ENCODE measurements around the gene ASPHD2.
"Not testable (repeated sequence)": the region's sequence is repeated elsewhere in the genome, so short reads cannot be mapped to it uniquely, and the experiment has no call there.

The ASPHD2 gene

GRCh38 chr22:26416670-26417276 lies 12.3 kb upstream of the ASPHD2 start:
- DNase-seq (ENCODE audit: low read depth), result peak; percentile 45

DNA sequence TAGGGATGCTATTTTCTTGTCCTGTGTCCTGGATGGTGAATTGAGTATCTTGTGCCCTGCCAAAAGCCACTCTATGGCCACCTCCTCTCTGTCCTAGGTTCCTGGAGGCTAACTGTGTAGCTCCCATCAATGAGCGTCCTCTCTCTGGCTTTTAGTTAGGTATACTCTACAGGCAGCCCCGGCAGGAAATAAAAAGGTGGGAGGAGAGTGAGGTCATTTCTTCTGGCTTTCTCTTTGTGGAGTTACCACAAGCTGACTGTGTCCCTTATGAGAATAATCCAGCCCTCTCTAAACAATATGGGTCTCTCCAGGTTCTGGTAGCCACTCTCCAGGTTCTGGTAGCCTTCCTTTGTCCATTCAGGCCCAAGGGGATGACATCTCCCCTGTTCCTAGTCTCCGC lies 11.7 kb upstream of the ASPHD2 start:
- no peak for DNase-seq (ENCODE audit: low read depth)

DNA sequence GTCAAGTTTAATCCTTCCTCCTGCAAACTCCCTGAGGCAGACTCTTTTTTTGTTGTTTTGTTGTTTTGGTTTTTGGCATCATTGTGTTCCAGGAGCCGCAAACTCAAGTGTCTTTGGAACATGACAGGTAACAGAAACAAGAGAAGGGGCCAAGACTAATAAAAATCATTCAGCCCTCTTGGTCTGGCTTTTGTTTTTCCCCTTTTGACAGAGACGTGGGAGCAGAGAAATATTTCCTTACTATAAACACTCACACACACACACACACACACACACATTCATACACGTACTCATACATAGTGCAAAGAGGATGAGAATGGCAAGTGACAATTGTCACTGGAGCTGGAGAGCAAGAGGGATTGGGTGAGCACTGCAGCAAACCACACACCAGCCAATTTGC lies 10.4 kb upstream of the ASPHD2 start:
- no peak for DNase-seq (ENCODE audit: low read depth)

- no peak for DNase-seq (ENCODE audit: low read depth)
Measured at GRCh38 chr22:26426924-26427323, 2.1 kb upstream of the ASPHD2 start.

GRCh38 chr22:26429458-26430286 lies 612 bp downstream of the ASPHD2 start:
- no peak for DNase-seq (ENCODE audit: low read depth)

DNA sequence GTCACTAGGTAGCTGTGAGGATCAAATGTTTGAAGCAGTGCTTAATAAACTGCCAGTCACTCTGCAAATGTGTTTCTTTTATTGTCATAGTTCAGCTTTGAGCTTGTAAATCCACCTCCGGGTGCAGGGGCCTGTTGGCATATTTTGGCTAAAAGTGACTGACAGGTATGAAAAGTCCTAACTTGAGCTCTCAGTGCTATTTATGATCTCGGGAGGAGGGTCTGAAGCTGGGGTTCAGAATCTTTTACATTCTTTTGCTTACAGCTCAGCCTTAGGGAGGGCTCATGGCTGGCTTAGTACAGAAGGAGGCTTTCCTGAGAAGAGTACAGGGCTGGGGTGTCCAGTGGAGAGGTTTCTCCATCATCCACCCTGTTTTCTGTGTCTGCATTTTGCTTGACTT lies 1.5 kb downstream of the ASPHD2 start:
- no peak for DNase-seq (ENCODE audit: low read depth)

DNA sequence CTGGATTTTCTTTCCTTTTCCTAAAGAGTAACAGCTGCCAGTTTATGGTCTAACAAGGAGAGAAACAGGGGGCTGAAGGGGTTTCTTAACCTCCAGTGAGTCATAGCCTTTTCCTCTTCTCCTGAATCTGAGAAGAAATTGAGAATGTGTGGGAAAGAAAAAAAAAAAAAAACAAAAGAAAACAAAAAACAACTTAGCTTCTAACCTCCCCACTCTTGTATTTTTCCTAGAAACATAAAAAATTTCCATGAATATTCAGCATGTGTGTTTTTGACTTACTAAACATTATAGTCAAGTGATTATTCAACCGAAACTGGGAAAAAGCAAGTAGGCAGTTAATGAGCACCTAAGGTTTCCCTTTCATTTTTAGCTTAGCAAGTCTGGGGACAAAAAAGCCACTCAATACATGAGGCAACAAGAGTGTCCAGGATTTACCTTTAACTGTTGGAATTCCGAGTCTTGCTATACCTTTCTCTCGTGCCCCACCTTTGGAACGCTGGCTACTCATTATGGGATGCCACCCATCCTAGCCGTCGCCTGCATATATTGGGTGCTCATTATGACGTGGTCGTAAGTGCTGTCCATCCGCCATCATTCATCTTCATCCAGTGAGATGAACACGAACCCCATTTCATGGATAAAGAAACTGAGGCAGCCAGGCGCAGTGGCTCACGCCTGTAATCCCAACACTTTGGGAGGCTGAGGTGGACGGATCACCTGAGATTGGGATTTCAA lies 2.4 kb downstream of the ASPHD2 start:
- no peak for DNase-seq (ENCODE audit: low read depth)

DNA sequence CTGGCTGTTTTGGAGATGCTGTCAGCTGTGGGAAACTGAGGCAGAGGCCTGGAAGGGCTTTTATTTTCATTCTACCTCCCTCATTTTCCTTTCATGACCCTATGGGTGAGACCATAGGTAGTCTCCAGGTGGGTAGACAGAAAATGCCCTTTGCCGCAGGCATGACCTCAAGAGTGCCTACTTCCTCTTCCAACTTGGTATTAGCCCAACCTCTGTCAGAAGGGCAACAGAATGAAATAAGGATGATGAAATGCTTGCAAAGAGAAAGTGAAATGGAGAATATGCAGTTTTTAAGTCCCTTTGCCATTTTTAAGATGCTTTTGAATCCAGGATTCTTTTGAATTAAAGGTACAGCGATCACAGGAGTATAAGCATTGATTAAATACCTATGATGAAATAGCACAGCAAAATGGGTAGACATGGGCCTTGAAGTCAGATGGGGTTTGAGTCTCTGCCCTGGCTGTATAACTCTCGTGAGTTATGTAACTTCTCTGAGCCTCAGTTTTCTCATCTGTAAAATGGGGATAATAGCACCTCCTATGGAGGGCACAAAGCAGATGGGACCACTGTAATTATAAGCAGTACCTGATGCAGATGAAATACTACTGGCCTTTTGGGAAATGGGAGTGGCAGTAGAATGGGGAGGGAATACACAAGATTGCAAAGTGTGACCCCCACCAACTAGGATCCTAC lies 3.7 kb downstream of the ASPHD2 start:
- DNase-seq (ENCODE audit: low read depth), result no peak

GRCh38 chr22:26433805-26434204 lies 4.7 kb downstream of the ASPHD2 start:
- no peak for DNase-seq (ENCODE audit: low read depth)

DNA sequence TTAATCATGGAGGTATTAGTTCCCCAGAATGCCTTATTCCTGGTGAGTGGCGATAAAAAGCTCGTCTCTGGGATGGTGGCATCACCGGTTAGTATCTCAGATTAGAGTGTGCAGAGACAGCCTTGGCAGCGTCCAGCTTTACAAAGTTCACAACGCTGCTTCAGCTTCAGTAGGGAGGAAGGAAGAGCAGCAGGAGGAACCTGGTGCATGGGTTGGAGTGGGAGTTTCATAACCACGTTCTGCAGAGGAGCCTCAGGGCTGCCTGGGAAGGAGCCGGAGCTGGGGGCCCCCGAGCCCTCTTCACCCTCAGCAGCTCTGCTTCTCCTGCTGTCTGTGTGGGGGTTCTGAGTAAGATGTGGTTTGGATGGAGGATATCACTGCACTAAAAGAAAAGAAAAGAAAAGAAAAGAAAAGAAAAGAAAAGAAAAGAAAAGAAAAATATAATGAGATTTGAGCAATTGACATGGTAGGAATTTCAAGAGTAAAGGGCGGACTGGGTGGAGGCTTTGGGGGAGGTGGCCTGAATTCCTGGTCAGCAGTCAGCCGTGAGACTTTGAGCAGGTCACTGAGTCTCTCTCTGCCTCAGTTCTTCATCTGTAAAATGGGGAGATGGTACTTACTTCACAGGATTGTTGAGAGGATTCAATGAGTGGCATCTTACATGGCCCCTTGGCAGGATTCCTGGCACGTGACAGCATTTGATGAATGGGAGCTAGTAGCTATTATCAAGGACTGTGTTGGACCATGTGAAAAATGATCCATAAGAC lies 6.5 kb downstream of the ASPHD2 start:
- DNase-seq (ENCODE audit: low read depth), result no peak

GRCh38 chr22:26436903-26437515 lies 7.9 kb downstream of the ASPHD2 start:
- no peak for DNase-seq (ENCODE audit: low read depth)

GRCh38 chr22:26437694-26438392 lies 8.8 kb downstream of the ASPHD2 start:
- DNase-seq (ENCODE audit: low read depth), result no peak

GRCh38 chr22:26438776-26439175 lies 9.7 kb downstream of the ASPHD2 start:
- not testable (repeated sequence) for DNase-seq (ENCODE audit: low read depth)

- no peak for DNase-seq (ENCODE audit: low read depth)
Measured at GRCh38 chr22:26439559-26439958, 10.5 kb downstream of the ASPHD2 start.

- DNase-seq (ENCODE audit: low read depth), result no peak
Measured at GRCh38 chr22:26442086-26442756, 13.2 kb downstream of the ASPHD2 start.

- DNase-seq (ENCODE audit: low read depth), result no peak
Measured at GRCh38 chr22:26443901-26444690, 15.0 kb downstream of the ASPHD2 start.

DNA sequence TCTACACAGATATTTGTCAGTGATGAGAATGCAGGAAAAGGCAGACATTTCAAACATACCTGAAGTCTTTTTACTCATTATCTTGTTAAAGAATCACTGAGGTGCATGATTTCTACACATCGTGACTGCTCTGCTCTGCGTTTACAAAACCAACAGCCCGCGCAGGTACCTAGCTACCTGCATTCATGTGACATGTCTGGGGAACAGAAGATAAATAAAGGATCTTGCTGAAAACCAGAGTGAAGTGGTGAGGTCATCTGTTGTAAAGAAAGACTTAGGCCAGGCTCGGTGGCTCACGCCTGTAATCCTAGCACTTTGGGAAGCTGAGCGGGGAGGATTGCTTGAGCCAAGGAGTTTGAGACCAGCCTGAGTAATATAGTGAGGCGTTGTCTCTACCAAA lies 15.7 kb downstream of the ASPHD2 start:
- DNase-seq (ENCODE audit: low read depth), result no peak

GRCh38 chr22:26445577-26446275 lies 16.7 kb downstream of the ASPHD2 start:
- DNase-seq (ENCODE audit: low read depth), result no peak

All from HS-27A (cell line).